ENCODE measurements around the gene ST3GAL6.

ST3GAL6 gene

DNA sequence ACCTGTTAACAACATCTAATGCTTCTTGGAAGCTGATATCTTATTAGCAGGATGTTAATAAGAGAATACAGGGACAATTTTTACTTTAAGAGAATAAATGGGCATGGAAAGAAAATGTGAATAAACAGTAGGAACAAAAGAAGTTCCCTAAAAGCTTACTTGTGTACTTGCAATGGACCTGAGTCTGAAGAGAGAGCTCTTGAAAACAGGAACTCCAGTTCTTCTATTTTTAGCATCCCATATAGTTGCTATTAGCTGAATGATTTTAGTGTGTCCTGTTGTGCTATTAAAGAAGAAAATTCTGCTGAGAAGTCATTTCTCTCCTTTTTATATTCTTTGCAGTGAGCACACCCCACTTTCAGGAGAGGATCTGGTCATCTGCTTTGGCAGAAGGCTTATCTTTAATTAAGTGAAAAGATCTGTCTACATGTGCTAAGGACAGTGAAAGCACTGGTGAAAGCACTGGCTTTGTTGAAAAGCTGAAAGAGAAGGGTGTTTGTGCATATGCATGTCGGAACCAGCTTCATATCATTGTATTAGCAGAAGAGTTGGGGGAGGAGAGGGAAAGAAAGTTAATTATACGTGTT lies 1.4 kb upstream of the ST3GAL6 start:
- Histone ChIP-seq H3K4me3 (ENCODE audit: low read length) (no peak overlapping the region), H3K9ac (ENCODE audit: low read depth, low read length) (no peak overlapping the region), H3K27ac (ENCODE audit: low read depth, low read length) (no peak overlapping the region), H3K27me3 (ENCODE audit: insufficient read depth, low read length) (no peaks in the 10 kb centered on the region), H3K4me1 (ENCODE audit: insufficient read depth, low read length) (no peaks in the 10 kb centered on the region; the same call in 1 of the 2 replicates), H3K9me3 (ENCODE audit: insufficient read depth, low read depth, low read length) (no peaks in the 10 kb centered on the region), H3K36me3 (ENCODE audit: insufficient read depth, low read length) (no peaks in the 10 kb centered on the region)
- WGBS = 84% methylated on average over 2 of the region's 2 CpGs

DNA sequence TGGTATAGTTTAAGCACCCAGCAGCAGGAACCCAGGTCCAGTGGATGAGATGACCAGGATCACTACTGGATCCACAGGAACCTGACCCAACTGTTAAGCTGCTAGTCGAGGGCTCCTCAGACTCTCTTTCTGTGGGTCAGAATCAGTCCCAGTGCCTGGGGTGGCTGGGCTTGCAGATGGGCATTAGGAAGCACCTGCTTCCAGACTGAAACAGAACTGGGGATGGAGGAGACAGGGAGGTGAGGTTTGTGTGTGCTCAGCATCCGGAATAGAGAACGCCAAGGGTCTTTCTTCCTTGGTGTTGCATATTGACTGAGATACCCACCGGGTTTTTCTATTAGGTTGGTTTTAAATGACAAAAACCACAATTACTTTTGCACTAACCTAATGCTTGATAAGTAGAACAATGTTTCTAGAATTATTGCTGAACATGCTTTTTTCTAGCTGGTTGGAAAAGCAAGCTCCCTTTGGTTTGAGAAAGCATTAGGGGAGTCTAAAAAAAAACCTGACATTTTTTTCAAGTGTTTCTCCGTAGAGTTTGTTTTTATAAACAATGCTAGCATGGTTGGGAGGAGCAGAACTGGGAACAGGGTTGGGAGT lies 779 bp downstream of the ST3GAL6 start:
- no peak overlapping the region for H3K9ac ChIP-seq (ENCODE audit: low read depth, low read length)
- H3K27me3 ChIP-seq (ENCODE audit: insufficient read depth, low read length) = no peaks in the 10 kb centered on the region
- no peaks in the 10 kb centered on the region; the same call in 1 of the 2 replicates for H3K4me1 ChIP-seq (ENCODE audit: insufficient read depth, low read length)
- 83% methylated on average over 4 of the region's 5 CpGs for WGBS
- H3K27ac ChIP-seq (ENCODE audit: low read depth, low read length) = no peak overlapping the region
- H3K36me3 ChIP-seq (ENCODE audit: insufficient read depth, low read length) = no peaks in the 10 kb centered on the region
- no peaks in the 10 kb centered on the region for H3K9me3 ChIP-seq (ENCODE audit: insufficient read depth, low read depth, low read length)
- no peak overlapping the region for H3K4me3 ChIP-seq (ENCODE audit: low read length)

DNA sequence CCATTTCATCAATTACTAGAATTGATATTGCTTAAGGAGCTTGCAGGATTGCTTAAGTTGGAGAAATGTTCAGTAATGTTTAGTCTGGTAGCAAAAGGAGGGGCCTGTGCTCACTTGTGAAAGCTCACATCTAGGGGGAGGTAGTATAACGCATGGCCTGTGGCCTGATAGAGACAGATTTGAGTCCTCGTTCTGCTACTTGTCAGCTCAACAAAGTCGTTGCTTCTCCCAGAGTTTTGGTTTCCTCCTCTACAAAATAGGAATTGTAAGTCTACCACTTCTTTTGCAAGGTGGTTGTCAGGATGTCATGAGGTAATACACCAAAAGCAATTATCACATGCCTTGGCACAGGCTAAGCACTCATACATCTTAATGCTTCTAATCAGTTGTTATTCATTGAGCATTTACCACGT lies 1.3 kb downstream of the ST3GAL6 start:
- no peak overlapping the region for H3K4me3 ChIP-seq (ENCODE audit: low read length)
- WGBS = 78% methylated on average over 3 of the region's 4 CpGs
- no peaks in the 10 kb centered on the region for H3K9me3 ChIP-seq (ENCODE audit: insufficient read depth, low read depth, low read length)
- H3K9ac ChIP-seq (ENCODE audit: low read depth, low read length) = no peak overlapping the region
- no peaks in the 10 kb centered on the region for H3K27me3 ChIP-seq (ENCODE audit: insufficient read depth, low read length)
- no peaks in the 10 kb centered on the region; the same call in 1 of the 2 replicates for H3K4me1 ChIP-seq (ENCODE audit: insufficient read depth, low read length)
- no peak overlapping the region for H3K27ac ChIP-seq (ENCODE audit: low read depth, low read length)
- no peaks in the 10 kb centered on the region for H3K36me3 ChIP-seq (ENCODE audit: insufficient read depth, low read length)

DNA sequence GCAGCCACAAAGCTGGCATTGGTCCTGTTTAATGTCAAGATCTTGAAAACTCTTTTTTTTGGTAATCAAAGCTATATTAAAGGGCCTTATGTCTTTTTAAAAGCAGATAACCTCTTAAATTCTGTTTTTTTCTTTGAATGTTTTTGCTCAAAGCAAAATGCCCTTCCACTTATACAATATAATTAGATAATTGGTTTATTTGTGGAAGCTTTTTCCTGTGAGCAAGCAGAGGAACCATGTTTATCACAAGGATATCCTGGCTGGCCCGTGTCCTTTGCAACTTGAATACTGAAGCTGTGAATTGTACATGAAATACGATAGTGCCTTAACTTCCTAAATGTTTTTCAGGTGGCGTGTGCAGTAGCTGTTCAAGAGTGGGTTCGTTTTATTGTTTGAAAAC lies 2.6 kb downstream of the ST3GAL6 start:
- Histone ChIP-seq H3K9ac (ENCODE audit: low read depth, low read length) (no peak overlapping the region), H3K4me1 (ENCODE audit: insufficient read depth, low read length) (no peaks in the 10 kb centered on the region; the same call in 1 of the 2 replicates), H3K27ac (ENCODE audit: low read depth, low read length) (no peak overlapping the region), H3K27me3 (ENCODE audit: insufficient read depth, low read length) (no peaks in the 10 kb centered on the region), H3K9me3 (ENCODE audit: insufficient read depth, low read depth, low read length) (no peaks in the 10 kb centered on the region), H3K4me3 (ENCODE audit: low read length) (no peak overlapping the region), H3K36me3 (ENCODE audit: insufficient read depth, low read length) (no peaks in the 10 kb centered on the region)
- 86% methylated on average over 4 of the region's 4 CpGs for WGBS

DNA sequence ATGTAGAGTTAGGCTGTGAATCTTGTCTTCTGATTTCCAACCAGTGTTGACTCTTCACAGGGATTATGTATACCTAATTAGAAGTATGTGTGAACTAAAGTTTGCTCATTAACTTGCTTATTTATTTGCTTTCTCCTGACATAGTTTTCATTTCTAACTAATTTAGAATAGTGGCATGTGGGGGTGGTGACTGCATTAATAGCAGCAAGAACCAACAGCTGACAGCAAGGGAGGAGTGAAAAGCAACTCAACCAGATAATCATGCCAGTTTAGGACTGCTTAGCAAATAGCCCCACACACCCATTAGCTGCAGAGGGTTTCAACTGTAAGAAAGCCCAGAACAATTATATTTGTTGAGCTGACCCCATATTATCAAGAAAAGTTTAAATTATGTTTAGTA lies 3.8 kb downstream of the ST3GAL6 start:
- Histone ChIP-seq H3K36me3 (ENCODE audit: insufficient read depth, low read length) (no peaks in the 10 kb centered on the region), H3K27ac (ENCODE audit: low read depth, low read length) (no peak overlapping the region), H3K4me1 (ENCODE audit: insufficient read depth, low read length) (no peaks in the 10 kb centered on the region; the same call in 1 of the 2 replicates), H3K9ac (ENCODE audit: low read depth, low read length) (no peak overlapping the region), H3K27me3 (ENCODE audit: insufficient read depth, low read length) (no peaks in the 10 kb centered on the region), H3K9me3 (ENCODE audit: insufficient read depth, low read depth, low read length) (no peaks in the 10 kb centered on the region), H3K4me3 (ENCODE audit: low read length) (no peak overlapping the region)

DNA sequence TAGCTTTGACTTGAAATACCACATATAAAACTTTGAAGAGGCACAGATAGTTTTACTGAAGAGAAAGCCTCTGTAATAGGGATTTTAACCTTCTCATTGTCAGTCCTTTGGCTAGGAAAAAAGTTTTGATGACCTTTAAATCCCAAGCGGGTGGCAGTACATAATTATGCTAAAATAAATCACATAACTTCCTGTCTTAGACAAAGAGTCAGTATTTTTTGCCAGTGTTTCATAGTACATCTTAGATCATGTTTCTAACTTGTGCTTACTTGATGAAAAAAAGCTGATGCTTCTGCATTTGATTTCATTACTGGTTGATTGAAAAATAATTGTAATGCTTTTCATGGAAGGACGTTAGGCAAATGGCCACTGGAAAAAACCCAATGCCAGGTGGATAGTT lies 5.8 kb downstream of the ST3GAL6 start:
- 95% methylated on average over 2 of the region's 2 CpGs for WGBS
- no peaks in the 10 kb centered on the region; the same call in 1 of the 2 replicates for H3K4me1 ChIP-seq (ENCODE audit: insufficient read depth, low read length)
- no peak overlapping the region for H3K4me3 ChIP-seq (ENCODE audit: low read length)

DNA sequence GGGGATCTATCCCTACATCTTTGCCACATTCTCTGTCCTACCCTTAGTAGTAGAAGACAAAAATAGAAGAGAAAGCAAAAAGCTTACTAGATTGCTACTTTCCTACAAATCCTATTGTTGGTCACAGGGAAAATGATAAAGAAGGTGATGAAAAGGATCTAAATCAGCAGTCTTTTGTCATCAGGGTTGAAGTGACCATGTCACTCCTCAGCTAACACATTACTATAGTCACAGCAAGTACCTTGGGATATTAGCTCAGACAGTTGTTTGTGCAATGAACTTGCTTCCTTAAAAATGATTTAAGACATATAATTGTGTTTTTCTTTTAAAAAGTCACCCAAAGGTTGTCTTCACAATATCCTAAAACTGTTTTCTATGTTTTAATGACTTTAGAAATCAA lies 6.3 kb downstream of the ST3GAL6 start:
- Histone ChIP-seq H3K4me1 (ENCODE audit: insufficient read depth, low read length) (no peaks in the 10 kb centered on the region; the same call in 1 of the 2 replicates), H3K27ac (ENCODE audit: low read depth, low read length) (no peak overlapping the region)

More for the DNA sequence above, 5.8 kb downstream of the ST3GAL6 start:
- Histone ChIP-seq H3K27me3 (ENCODE audit: insufficient read depth, low read length) (no peaks in the 10 kb centered on the region), H3K36me3 (ENCODE audit: insufficient read depth, low read length) (no peaks in the 10 kb centered on the region), H3K9ac (ENCODE audit: low read depth, low read length) (no peak overlapping the region), H3K27ac (ENCODE audit: low read depth, low read length) (no peak overlapping the region), H3K9me3 (ENCODE audit: insufficient read depth, low read depth, low read length) (no peaks in the 10 kb centered on the region)

DNA sequence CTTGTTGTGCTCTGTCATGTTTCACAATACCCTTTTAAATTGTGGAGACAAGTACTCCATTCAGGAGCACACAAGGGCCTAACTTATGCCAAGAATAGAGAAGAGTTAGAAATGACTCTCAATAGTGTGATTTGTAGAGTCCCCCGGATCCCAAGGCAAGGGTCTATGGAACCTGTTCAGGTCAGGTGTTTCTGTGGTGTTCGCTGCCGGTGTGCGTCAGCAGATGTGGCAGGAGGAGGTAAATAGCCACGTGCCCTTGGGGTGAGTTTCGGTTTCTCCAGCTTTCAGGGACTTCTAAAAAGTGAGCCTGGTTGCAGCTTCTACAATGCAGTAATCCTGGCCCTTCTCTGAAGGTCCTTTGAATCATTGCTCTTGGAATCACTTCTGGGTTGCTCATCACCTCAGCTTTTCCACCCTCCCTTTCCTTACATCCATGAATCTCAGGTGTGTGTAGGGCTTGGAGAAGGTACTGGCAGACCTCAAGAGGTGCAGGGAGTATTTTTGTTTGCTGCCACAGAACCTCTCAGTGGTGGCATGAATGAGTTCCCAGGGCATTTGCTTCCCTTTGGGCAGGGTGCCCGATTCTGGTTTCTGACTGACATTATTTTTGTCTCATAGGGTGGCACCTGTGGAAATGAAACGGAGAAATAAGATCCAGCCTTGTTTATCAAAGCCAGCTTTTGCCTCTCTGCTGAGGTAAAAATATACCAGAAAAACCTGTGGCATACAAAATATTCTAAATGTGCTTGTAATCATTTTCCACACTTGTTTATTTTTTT lies 7.3 kb downstream of the ST3GAL6 start:
- Histone ChIP-seq H3K36me3 (ENCODE audit: insufficient read depth, low read length) (no peaks in the 10 kb centered on the region), H3K9ac (ENCODE audit: low read depth, low read length) (no peak overlapping the region), H3K27ac (ENCODE audit: low read depth, low read length) (no peak overlapping the region), H3K27me3 (ENCODE audit: insufficient read depth, low read length) (no peaks in the 10 kb centered on the region), H3K4me3 (ENCODE audit: low read length) (no peak overlapping the region), H3K9me3 (ENCODE audit: insufficient read depth, low read depth, low read length) (no peaks in the 10 kb centered on the region), H3K4me1 (ENCODE audit: insufficient read depth, low read length) (no peaks in the 10 kb centered on the region)
- WGBS = 93% methylated on average over 8 of the region's 8 CpGs

More for the DNA sequence above, 6.3 kb downstream of the ST3GAL6 start:
- Histone ChIP-seq H3K27me3 (ENCODE audit: insufficient read depth, low read length) (no peaks in the 10 kb centered on the region), H3K36me3 (ENCODE audit: insufficient read depth, low read length) (no peaks in the 10 kb centered on the region), H3K4me3 (ENCODE audit: low read length) (no peak overlapping the region), H3K9me3 (ENCODE audit: insufficient read depth, low read depth, low read length) (no peaks in the 10 kb centered on the region), H3K9ac (ENCODE audit: low read depth, low read length) (no peak overlapping the region)

DNA sequence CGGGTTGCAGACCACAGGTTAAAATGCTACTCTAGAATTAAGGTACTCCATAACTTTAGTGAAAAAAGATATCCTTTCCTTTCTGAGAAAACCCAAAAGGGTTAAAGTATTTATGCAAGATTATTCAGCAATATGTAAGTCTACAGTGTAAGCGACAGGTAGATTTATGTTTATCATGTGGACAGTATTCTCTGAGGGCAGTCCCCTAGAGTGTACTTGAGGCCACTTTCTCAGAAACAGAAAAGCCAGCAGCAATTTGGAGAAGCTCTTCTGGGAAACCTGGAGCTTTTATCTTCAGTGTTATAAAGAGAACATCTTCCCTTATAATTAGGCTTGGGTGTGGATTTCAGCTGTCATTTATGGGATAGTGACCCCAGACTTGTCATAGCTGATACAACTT lies 8.9 kb downstream of the ST3GAL6 start:
- no peaks in the 10 kb centered on the region for H3K27me3 ChIP-seq (ENCODE audit: insufficient read depth, low read length)
- H3K9me3 ChIP-seq (ENCODE audit: insufficient read depth, low read depth, low read length) = no peaks in the 10 kb centered on the region
- H3K4me3 ChIP-seq (ENCODE audit: low read length) = no peak overlapping the region
- H3K4me1 ChIP-seq (ENCODE audit: insufficient read depth, low read length) = no peaks in the 10 kb centered on the region
- no peaks in the 10 kb centered on the region for H3K36me3 ChIP-seq (ENCODE audit: insufficient read depth, low read length)
- no peak overlapping the region for H3K27ac ChIP-seq (ENCODE audit: low read depth, low read length)
- no peak overlapping the region for H3K9ac ChIP-seq (ENCODE audit: low read depth, low read length)
- WGBS = 93% methylated on average over 2 of the region's 2 CpGs

DNA sequence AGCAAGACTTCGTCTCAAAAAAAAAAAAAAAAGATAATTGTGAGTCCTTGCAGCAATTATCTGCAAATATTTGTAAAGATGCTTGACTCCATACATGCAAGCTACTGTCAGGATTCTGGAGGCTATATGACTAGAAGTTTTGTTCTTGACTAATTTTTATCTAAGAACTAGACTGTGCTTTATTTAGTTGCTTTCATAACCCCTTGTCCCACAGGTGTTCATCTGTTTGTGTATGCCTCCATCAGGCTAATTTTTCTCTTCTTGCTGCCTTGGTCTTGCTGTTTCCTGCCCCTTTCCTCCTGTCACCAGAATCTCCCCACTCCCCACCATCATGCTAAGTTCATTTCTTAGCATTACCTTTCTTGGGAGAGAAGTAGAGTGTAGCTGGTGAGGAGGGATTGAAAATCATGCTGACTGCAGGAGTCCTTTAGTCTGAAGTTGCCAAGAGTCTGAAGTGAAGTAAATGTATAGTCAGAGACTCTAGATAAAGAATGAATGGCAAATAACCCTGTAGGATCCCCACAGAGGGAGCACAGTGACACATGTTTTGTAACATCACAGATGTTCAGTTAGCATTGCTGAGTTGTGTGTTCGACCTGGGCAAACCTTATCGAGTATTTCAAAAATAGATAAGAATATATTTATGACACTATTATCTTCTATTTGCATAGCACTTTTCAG lies 12.5 kb downstream of the ST3GAL6 start:
- H3K9ac ChIP-seq (ENCODE audit: low read depth, low read length) = no peak overlapping the region
- H3K36me3 ChIP-seq (ENCODE audit: insufficient read depth, low read length) = no peaks in the 10 kb centered on the region; the same call in 1 of the 2 replicates
- no peaks in the 10 kb centered on the region for H3K9me3 ChIP-seq (ENCODE audit: insufficient read depth, low read depth, low read length)
- 100% methylated on average over 1 of the region's 3 CpGs for WGBS
- H3K27ac ChIP-seq (ENCODE audit: low read depth, low read length) = no peak overlapping the region
- H3K4me1 ChIP-seq (ENCODE audit: insufficient read depth, low read length) = no peaks in the 10 kb centered on the region
- H3K27me3 ChIP-seq (ENCODE audit: insufficient read depth, low read length) = no peaks in the 10 kb centered on the region
- H3K4me3 ChIP-seq (ENCODE audit: low read length) = no peak overlapping the region

DNA sequence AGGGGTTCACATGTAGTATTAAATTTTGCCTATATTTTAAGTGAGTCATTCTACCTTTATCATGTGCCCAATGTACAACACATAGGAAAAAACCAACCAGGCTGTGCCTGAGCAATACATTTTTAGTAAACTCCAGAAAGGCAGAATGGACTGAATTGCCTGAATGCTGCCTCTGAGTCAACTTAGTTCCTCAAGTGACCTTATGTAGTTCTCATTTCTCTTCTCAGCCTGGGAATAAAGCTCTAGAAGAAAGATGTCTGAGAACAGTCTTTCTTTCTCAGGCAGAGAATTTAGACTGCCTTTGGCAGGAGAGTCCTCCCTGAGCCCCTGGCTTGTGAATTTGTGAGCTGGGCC lies 13.0 kb downstream of the ST3GAL6 start:
- no peaks in the 10 kb centered on the region; the same call in 1 of the 2 replicates for H3K36me3 ChIP-seq (ENCODE audit: insufficient read depth, low read length)
- no peak overlapping the region for H3K4me3 ChIP-seq (ENCODE audit: low read length)
- no peaks in the 10 kb centered on the region for H3K9me3 ChIP-seq (ENCODE audit: insufficient read depth, low read depth, low read length)
- H3K27me3 ChIP-seq (ENCODE audit: insufficient read depth, low read length) = no peaks in the 10 kb centered on the region
- H3K27ac ChIP-seq (ENCODE audit: low read depth, low read length) = no peak overlapping the region
- no peak overlapping the region for H3K9ac ChIP-seq (ENCODE audit: low read depth, low read length)
- H3K4me1 ChIP-seq (ENCODE audit: insufficient read depth, low read length) = no peaks in the 10 kb centered on the region
